ENCODE data around the gene GBP1. TPM values are rescaled to one million over a fixed set of nuclear protein-coding genes. Genes with fewer than 3 reads are reported as not detected.

Gene GBP1
- total RNA-seq: 10 to 100 TPM; 16.1 to 38.2 (median 21.1) TPM

- H3K27me3 ChIP-seq: no peaks in the 10 kb centered on the region
- DNase-seq (ENCODE audit: extremely low spot score): no peak
- 22% methylated on average over 4 of the region's 4 CpGs for WGBS
Observed at GRCh38 chr1:89065079-89065868, at the start of gene GBP1. GBP1 (minus strand) TSS chr1:89065208; CDS start chr1:89063234, 1,974 bp downstream.

GRCh38 chr1:89114662-89115061 lies 49.7 kb upstream of the GBP1 start:
- H3K4me1 ChIP-seq: no peaks in the 10 kb centered on the region
- no peaks in the 10 kb centered on the region for H3K9me3 ChIP-seq
- WGBS: 81% methylated on average over 2 of the region's 2 CpGs
- intact Hi-C loops (cut with DNase I): no loop called here
- peaks cover 61 to 99% (median 84%) of the 10 kb centered on the region in 4 donors for H3K36me3 ChIP-seq
- no peak overlapping the region for H3K27ac ChIP-seq (replicated peaks in 1 of 4)
- TF ChIP-seq CTCF (IDR thresholded peaks at IDR 0.05) (no peak), POLR2A (IDR thresholded peaks at IDR 0.05; ENCODE audit: low read depth) (no peak)
- no peak for DNase-seq (ENCODE audit: extremely low spot score)
- no peak overlapping the region for H3K4me3 ChIP-seq
- no peaks in the 10 kb centered on the region for H3K27me3 ChIP-seq

More at GRCh38 chr1:89065079-89065868, at the start of gene GBP1:
- Histone ChIP-seq H3K36me3 (no peaks in the 10 kb centered on the region), H3K27ac (replicated peaks in 1 of 4) (peak within 1 kb of the TSS; percentile 84 to 86 (median 86)), H3K4me3 (peak within 1 kb of the TSS; percentile 56 to 70 (median 63)), H3K4me1 (peaks cover 20 to 45% (median 40%) of the 10 kb centered on the region in 4 donors), H3K9me3 (no peaks in the 10 kb centered on the region)
- intact Hi-C loops (cut with DNase I): no loop called here
- TF ChIP-seq POLR2A (IDR thresholded peaks at IDR 0.05; ENCODE audit: low read depth) (no peak), POLR2AphosphoS5 (IDR thresholded peaks at IDR 0.05) (peak; percentile 13 to 65), CTCF (IDR thresholded peaks at IDR 0.05) (no peak), EP300 (IDR thresholded peaks at IDR 0.05) (no peak)

- H3K27ac ChIP-seq (replicated peaks in 1 of 4): peak overlapping the region in 1 of 4 donors; percentile 35
- H3K27me3 ChIP-seq: no peaks in the 10 kb centered on the region
- intact Hi-C loops (cut with DNase I): no loop called here
- peaks cover 61 to 99% (median 85%) of the 10 kb centered on the region in 4 donors for H3K36me3 ChIP-seq
- TF ChIP-seq EP300 (IDR thresholded peaks at IDR 0.05) (no peak), CTCF (IDR thresholded peaks at IDR 0.05) (no peak), POLR2AphosphoS5 (IDR thresholded peaks at IDR 0.05) (no peak), POLR2A (IDR thresholded peaks at IDR 0.05; ENCODE audit: low read depth) (no peak)
- DNase-seq (ENCODE audit: extremely low spot score): no peak
- 53% methylated on average over 5 of the region's 5 CpGs for WGBS
- no peaks in the 10 kb centered on the region for H3K9me3 ChIP-seq
- no peak overlapping the region for H3K4me3 ChIP-seq
- H3K4me1 ChIP-seq: no peaks in the 10 kb centered on the region
Observed at GRCh38 chr1:89112871-89113613, 48.0 kb upstream of the GBP1 start.

GRCh38 chr1:89104687-89105086 lies 39.7 kb upstream of the GBP1 start:
- Histone ChIP-seq H3K27me3 (no peaks in the 10 kb centered on the region), H3K9me3 (no peaks in the 10 kb centered on the region), H3K4me3 (no peak overlapping the region), H3K27ac (replicated peaks in 1 of 4) (no peak overlapping the region), H3K4me1 (no peaks in the 10 kb centered on the region), H3K36me3 (peaks cover 50 to 57% (median 51%) of the 10 kb centered on the region in 4 donors)
- intact Hi-C loops (cut with DNase I): no loop called here
- WGBS: 93% methylated on average over 16 of the region's 17 CpGs
- no peak for TF ChIP-seq CTCF (IDR thresholded peaks at IDR 0.05)
- TF ChIP-seq POLR2AphosphoS5 (IDR thresholded peaks at IDR 0.05): no peak
- no peak for TF ChIP-seq POLR2A (IDR thresholded peaks at IDR 0.05; ENCODE audit: low read depth)
- TF ChIP-seq EP300 (IDR thresholded peaks at IDR 0.05): no peak
- no peak for DNase-seq (ENCODE audit: extremely low spot score)
